Stimulated activated CD8-positive, alpha-beta memory T cell treated with anti-CD3 and anti-CD28 coated beads, Interleukin-4, amount 100 ng/mL, for 4 hours (primary cell): Measurements from ENCODE around the gene AMN1.

Experiments
- DNase-seq, 2 donors: peaks; one replicate each; pipeline ENCODE4 v3.0.0-alpha.2; 2020; ENCODE audit warnings: low read depth in 2 of 2, low spot score in 1 of 2

AMN1 gene

GRCh38 chr12:31631809-31632208 is 97.0 kb downstream of the AMN1 start:
- no peak for DNase-seq

DNA sequence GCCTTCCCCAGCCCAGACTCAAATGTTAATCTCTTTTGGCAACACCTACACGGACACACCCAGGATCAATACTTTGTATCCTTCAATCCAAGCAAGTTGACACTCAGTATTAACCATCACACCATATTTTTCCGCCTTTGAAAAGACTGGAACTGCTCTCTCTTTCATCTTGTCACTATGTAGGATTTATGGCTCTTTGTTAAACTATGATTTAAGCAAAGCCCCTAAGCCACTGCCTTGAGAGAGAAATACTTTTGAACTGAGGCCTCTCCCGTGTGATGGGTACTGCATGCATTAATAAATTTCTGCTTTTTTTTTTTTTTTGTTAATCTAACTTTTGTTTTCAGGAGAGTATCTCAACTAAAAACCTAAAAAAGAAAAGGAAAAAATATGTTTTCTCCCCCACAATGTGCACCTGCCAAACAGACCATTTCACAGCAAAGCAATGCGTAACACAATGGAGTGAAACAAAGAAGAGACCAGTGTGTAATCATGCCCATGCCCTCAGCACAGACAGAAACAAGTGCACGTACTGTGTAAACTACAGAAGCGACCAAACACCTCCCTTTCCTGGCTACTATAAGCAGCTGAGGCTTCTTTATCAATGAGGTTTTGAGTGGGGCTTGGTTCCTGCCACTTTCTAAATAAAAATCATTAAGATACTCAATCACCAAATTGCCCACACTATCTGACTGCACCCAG is 97.6 kb downstream of the AMN1 start:
- DNase-seq = no peak

- no peak for DNase-seq
Measured at GRCh38 chr12:31629756-31630732, 98.8 kb downstream of the AMN1 start.

DNA sequence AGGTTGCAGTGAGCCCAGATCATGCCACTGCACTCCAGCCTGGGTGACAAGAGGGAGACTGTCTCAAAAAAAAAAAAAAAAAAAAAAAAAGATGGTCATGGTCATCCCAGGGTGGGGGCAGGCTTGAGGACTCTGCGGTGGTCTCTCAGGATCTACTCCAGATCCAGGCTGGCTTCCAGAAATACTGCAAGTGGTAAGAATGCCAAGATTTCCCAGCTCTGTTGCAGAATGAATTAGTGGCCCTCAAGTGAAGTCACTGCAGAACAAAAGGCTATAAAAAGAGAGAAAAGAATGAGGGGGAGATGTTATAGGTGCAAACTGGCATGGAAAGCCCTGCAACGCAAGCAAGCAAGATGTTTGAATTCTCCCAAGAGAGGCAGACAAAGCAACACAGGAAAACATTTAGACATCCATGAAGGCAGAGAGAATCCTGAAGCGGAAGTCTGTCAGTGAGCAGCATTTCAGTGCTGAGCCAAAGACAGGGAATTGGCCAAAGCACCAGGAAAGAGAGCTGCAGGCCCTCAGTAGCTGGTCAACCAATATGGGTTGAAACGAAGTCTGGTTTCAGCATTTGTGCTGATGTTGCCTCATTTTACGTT is 101.3 kb downstream of the AMN1 start:
- DNase-seq = no peak

DNA sequence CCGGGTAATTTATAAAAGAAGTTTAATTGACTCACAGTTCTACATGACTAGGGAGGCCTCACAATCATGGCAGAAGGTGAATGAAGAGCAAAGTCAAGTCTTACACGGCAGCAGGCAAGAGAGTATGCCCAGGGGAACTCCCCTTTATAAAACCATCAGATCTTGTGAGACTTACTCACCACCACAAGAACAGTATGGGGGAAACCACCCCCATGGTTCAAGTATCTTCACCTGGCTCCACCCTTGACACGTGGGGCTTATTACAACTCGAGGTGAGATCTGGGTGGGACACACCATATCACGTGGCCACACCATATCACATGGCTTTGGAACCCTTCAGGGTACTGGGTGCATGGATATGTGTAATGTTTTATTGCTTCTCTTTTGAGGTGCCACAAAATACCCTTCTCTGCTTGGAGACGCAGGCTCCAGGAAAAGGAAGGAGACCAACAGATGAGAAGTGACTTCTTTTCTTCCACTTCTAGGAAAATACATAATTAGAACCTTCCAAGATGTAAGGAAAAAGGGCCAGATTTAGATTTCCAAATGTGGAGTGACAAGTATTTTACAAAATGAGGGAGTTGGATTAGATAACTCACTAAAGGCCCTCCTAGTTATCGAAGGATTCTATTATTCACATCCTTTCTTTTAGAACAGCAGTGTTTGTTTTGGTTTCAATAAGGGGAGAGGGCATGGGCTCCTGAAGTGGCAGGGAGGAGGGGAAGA is 102.4 kb downstream of the AMN1 start:
- no peak for DNase-seq

GRCh38 chr12:31622038-31622437 is 106.8 kb downstream of the AMN1 start:
- DNase-seq = no peak
